Measurements from ENCODE around the gene PKP2. TPM values are rescaled to one million over a fixed set of nuclear protein-coding genes. Genes with fewer than 3 reads are reported as not detected.

PKP2 gene
- total and polyA plus RNA-seq, 7 donors: 2.5 to 7.8 (median 4.0) TPM

DNA sequence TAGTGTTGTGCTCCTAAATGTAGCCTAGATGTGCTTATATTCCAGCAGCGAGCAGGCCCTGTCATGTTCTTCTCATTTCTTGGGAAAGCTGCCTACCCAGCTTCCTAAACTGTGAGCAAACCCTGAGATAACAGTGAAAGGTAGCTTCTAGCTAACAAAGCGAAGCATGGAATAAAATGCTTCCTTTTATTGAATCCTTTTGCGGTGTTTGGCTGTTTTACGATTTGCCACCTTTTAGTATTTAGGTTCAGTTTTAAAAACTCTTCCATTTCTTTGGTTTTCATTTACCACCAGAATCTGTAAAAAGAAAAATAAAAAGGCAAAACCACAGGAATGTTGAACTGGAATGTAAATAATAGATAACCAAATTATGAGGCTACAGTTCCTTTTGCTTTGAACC, 5.0 kb upstream of the PKP2 start:
- ATAC-seq: no peak
- DNase-seq: no peak
- Histone ChIP-seq H3K4me3 (no peak overlapping the region), H3K27ac (no peak overlapping the region), H3K4me1 (no peaks in the 10 kb centered on the region), H3K36me3 (ENCODE audit: insufficient read depth in 1 of 2, low read depth in 1 of 2) (no peaks in the 10 kb centered on the region), H3K9me3 (no peaks in the 10 kb centered on the region), H3K27me3 (ENCODE audit: insufficient read depth in 3 of 3, low read length in 2 of 3) (no peaks in the 10 kb centered on the region)
- TF ChIP-seq, protein P1, sequence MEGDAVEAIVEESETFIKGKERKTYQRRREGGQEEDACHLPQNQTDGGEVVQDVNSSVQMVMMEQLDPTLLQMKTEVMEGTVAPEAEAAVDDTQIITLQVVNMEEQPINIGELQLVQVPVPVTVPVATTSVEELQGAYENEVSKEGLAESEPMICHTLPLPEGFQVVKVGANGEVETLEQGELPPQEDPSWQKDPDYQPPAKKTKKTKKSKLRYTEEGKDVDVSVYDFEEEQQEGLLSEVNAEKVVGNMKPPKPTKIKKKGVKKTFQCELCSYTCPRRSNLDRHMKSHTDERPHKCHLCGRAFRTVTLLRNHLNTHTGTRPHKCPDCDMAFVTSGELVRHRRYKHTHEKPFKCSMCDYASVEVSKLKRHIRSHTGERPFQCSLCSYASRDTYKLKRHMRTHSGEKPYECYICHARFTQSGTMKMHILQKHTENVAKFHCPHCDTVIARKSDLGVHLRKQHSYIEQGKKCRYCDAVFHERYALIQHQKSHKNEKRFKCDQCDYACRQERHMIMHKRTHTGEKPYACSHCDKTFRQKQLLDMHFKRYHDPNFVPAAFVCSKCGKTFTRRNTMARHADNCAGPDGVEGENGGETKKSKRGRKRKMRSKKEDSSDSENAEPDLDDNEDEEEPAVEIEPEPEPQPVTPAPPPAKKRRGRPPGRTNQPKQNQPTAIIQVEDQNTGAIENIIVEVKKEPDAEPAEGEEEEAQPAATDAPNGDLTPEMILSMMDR (IDR thresholded peaks at IDR 0.05): no peak
- 82 to 87% (median 83%) methylated on average over 4 of the region's 4 CpGs for WGBS, 3 donors
- intact Hi-C loops (cut with DNase I): no loop called here

DNA sequence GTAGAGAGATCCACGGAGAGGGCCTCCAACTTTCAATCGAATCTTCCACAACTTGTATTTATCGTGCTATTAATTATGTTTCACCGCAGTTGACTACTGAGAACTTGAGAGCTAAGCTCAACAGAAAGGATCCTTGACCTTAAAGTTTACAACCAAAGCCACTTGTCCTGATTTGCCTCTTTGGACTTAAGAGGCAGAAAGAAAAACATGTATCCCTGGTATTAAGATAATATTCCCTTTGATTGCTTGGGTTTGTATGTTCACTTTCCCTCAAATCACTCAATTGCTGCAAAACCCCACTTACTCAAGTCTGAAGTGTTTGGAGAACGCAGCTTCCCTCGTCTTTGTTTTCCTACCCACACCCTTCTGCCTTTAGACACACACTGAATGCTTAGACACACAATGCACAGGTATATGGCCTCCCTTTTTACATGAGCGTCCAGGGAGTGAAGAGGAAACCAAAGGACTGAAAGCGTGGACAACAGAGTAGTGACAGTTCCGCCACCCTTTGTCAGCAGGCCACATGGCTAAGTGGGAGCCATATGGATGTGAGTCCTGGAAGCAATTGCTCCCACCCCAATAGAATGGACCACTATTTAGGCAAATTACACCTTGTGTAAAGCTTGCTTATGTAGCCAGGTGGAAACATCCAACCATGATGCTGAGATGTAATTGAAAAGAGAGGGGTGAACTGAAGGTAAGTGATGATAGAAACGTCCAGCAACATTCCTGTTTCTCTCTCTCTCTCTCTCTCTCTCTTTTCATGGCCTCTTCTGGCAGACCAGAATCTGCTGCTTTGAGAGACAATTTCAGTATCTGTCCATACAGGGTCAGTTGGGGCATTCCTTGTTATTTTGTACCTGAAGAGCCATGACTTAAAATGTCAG, 1.4 kb upstream of the PKP2 start:
- H3K27me3 ChIP-seq (ENCODE audit: insufficient read depth in 3 of 3, low read length in 2 of 3): peaks cover 0 to 20% (median 0%) of the 10 kb centered on the region in 3 donors
- H3K27ac ChIP-seq: no peak overlapping the region
- DNase-seq (no peak), ATAC-seq (no peak)
- no peaks in the 10 kb centered on the region for H3K9me3 ChIP-seq
- TF ChIP-seq, protein P1 (IDR thresholded peaks at IDR 0.05): no peak
- intact Hi-C loops (cut with DNase I): no loop called here
- H3K36me3 ChIP-seq (ENCODE audit: insufficient read depth in 1 of 2, low read depth in 1 of 2): no peaks in the 10 kb centered on the region
- no peaks in the 10 kb centered on the region for H3K4me1 ChIP-seq
- H3K4me3 ChIP-seq: no peak overlapping the region
- 69 to 74% (median 73%) methylated on average over 10 of the region's 10 CpGs for WGBS, 3 donors

DNA sequence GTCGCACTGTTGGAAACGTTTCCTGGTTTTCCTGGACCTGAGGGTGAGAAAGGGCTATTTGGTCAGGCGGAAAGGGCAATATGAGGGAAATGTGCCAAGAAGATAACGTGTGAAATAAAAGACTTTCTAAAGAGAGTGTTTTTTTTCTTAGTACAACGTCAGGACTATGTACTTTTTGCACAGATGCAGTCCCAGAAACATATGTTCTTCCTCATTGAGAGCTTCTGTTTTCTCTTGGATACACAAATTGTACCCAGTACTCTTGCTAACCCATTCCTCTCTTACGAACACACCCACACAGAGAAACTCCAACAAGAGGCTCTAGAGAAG, 669 bp upstream of the PKP2 start:
- TF ChIP-seq, protein P1 (IDR thresholded peaks at IDR 0.05): no peak
- DNase-seq (no peak), ATAC-seq (no peak)
- Histone ChIP-seq H3K4me3 (peak overlapping the region; percentile 76), H3K27ac (peak overlapping the region; percentile 19), H3K27me3 (ENCODE audit: insufficient read depth in 3 of 3, low read length in 2 of 3) (peaks cover 0 to 20% (median 0%) of the 10 kb centered on the region in 3 donors), H3K36me3 (ENCODE audit: insufficient read depth in 1 of 2, low read depth in 1 of 2) (no peaks in the 10 kb centered on the region), H3K9me3 (no peaks in the 10 kb centered on the region), H3K4me1 (no peaks in the 10 kb centered on the region)
- intact Hi-C loops (cut with DNase I): no loop called here
- 6 to 8% (median 8%) methylated on average over 6 of the region's 6 CpGs for WGBS, 3 donors

DNA sequence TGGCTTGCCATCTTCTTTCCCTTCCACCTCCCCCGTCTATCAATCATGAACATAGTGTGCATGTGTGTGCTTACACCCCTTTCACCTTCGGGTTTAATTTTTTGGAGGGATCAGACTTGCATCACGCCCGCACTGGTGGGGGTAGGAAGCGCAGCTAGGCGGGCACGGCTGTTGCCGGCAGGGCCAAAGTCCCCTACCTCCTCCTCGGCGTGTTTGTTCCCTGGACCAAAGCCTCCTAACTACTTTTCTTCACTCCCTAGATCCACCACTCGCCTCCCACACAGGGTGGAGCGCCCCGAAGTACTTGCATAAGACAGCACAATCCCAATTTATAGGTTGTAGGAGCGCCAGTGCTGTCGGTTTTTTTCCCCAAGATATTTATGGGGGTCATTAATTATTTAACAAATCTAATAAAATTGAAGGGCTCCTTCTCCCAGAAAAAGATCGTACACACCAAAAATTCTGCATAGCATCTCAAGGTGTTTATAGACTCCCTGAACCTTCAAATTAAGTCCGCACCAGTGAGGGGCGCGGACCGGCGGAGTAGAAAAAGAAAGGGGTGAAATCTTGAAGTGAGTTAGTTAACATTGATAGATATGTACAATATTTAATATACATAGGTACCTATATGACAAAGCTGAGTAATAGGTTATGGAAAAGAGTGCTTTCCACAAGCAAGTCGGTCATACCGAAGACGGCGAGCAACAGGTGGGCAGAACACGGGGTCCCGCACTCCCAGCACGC, 717 bp downstream of the PKP2 start:
- ATAC-seq (peak in 3 of 4 donors; percentile 52 to 76 (median 56)), DNase-seq (no peak)
- H3K27me3 ChIP-seq (ENCODE audit: insufficient read depth in 3 of 3, low read length in 2 of 3): peaks cover 0 to 20% (median 0%) of the 10 kb centered on the region in 3 donors
- H3K27ac ChIP-seq: peak overlapping the region; percentile 37
- 4 to 8% (median 6%) methylated on average over 28 of the region's 28 CpGs for WGBS, 3 donors
- no peaks in the 10 kb centered on the region for H3K4me1 ChIP-seq
- intact Hi-C loops (cut with DNase I): no loop called here
- H3K36me3 ChIP-seq (ENCODE audit: insufficient read depth in 1 of 2, low read depth in 1 of 2): no peaks in the 10 kb centered on the region
- peak overlapping the region; percentile 76 for H3K4me3 ChIP-seq
- TF ChIP-seq, protein P1 (IDR thresholded peaks at IDR 0.05): peak; percentile 13
- H3K9me3 ChIP-seq: no peaks in the 10 kb centered on the region

Measured in psoas muscle (tissue), 8 donors.